ENCODE measurements around the gene NAV1. TPM values are rescaled to one million over a fixed set of nuclear protein-coding genes. Genes with fewer than 3 reads are reported as not detected.

NAV1 gene
- total and polyA plus RNA-seq, 9 of the 15 experiments (the other 6 are each of a cell fraction or from before 2014, with no cell fraction given): 0.91 to 16.8 (median 3.2) TPM

GRCh38 chr1:201506557-201507359 is 32.2 kb upstream of the NAV1 start, which contains the start of gene CSRP1 (continued):
- TF ChIP-seq, protein P1, sequence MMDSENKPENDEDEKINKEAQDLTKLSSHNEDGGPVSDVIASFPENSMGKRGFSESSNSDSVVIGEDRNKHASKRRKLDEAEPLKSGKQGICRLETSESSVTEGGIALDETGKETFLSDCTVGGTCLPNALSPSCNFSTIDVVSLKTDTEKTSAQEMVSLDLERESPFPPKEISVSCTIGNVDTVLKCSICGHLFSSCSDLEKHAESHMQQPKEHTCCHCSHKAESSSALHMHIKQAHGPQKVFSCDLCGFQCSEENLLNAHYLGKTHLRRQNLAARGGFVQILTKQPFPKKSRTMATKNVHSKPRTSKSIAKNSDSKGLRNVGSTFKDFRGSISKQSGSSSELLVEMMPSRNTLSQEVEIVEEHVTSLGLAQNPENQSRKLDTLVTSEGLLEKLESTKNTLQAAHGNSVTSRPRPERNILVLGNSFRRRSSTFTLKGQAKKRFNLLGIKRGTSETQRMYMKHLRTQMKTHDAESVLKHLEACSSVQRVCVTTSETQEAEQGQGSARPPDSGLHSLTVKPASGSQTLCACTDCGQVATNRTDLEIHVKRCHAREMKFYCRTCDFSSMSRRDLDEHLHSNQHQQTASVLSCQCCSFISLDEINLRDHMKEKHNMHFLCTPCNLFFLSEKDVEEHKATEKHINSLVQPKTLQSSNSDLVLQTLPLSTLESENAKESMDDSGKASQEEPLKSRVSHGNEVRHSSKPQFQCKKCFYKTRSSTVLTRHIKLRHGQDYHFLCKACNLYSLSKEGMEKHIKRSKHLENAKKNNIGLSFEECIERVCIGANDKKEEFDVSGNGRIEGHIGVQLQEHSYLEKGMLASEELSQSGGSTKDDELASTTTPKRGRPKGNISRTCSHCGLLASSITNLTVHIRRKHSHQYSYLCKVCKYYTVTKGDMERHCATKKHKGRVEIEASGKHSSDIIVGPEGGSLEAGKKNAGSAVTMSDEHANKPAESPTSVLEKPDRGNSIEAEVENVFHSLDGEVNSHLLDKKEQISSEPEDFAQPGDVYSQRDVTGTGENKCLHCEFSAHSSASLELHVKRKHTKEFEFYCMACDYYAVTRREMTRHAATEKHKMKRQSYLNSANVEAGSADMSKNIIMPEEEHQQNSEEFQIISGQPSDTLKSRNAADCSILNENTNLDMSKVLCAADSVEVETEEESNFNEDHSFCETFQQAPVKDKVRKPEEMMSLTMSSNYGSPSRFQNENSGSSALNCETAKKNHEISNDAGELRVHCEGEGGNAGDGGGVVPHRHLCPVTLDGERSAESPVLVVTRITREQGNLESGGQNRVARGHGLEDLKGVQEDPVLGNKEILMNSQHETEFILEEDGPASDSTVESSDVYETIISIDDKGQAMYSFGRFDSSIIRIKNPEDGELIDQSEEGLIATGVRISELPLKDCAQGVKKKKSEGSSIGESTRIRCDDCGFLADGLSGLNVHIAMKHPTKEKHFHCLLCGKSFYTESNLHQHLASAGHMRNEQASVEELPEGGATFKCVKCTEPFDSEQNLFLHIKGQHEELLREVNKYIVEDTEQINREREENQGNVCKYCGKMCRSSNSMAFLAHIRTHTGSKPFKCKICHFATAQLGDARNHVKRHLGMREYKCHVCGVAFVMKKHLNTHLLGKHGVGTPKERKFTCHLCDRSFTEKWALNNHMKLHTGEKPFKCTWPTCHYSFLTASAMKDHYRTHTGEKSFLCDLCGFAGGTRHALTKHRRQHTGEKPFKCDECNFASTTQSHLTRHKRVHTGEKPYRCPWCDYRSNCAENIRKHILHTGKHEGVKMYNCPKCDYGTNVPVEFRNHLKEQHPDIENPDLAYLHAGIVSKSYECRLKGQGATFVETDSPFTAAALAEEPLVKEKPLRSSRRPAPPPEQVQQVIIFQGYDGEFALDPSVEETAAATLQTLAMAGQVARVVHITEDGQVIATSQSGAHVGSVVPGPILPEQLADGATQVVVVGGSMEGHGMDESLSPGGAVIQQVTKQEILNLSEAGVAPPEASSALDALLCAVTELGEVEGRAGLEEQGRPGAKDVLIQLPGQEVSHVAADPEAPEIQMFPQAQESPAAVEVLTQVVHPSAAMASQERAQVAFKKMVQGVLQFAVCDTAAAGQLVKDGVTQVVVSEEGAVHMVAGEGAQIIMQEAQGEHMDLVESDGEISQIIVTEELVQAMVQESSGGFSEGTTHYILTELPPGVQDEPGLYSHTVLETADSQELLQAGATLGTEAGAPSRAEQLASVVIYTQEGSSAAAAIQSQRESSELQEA (IDR thresholded peaks at IDR 0.05; ENCODE audit: low read depth): no peak
- TF ChIP-seq SMAD1 (IDR thresholded peaks at IDR 0.05; ENCODE audit: low read depth, low read length, partially characterized antibody): no peak
- no peak for TF ChIP-seq PHB (CRISPR knock-in tag; IDR thresholded peaks at IDR 0.05)
- TF ChIP-seq TEAD1 (CRISPR knock-in tag; IDR thresholded peaks at IDR 0.05): 0 out of 4 replicates have a peak, but pooled peaks of 1 of the 2 experiments have one; percentile 48
- TF ChIP-seq KLF13 (tag; IDR thresholded peaks at IDR 0.05; ENCODE audit: borderline replicate concordance, low read depth): peak; percentile 13; the same call in 1 of the 2 replicates
- TF ChIP-seq, protein P2, sequence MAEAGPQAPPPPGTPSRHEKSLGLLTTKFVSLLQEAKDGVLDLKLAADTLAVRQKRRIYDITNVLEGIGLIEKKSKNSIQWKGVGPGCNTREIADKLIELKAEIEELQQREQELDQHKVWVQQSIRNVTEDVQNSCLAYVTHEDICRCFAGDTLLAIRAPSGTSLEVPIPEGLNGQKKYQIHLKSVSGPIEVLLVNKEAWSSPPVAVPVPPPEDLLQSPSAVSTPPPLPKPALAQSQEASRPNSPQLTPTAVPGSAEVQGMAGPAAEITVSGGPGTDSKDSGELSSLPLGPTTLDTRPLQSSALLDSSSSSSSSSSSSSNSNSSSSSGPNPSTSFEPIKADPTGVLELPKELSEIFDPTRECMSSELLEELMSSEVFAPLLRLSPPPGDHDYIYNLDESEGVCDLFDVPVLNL (CRISPR knock-in tag; IDR thresholded peaks at IDR 0.05; ENCODE audit: low read depth): no peak
- TF ChIP-seq MTF1 (CRISPR knock-in tag; IDR thresholded peaks at IDR 0.05; ENCODE audit: borderline replicate concordance): peak; percentile 42; the same call in 1 of the 2 replicates
- peak; percentile 68; the same call in 1 of the 2 replicates for TF ChIP-seq ZNF175 (CRISPR knock-in tag; IDR thresholded peaks at IDR 0.05; ENCODE audit: low read depth)
- TF ChIP-seq, protein P3, sequence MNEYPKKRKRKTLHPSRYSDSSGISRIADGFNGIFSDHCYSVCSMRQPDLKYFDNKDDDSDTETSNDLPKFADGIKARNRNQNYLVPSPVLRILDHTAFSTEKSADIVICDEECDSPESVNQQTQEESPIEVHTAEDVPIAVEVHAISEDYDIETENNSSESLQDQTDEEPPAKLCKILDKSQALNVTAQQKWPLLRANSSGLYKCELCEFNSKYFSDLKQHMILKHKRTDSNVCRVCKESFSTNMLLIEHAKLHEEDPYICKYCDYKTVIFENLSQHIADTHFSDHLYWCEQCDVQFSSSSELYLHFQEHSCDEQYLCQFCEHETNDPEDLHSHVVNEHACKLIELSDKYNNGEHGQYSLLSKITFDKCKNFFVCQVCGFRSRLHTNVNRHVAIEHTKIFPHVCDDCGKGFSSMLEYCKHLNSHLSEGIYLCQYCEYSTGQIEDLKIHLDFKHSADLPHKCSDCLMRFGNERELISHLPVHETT (CRISPR knock-in tag; conservative IDR thresholded peaks at IDR 0.05 in 1 of 2, IDR thresholded peaks at IDR 0.05 in 1 of 2): peak in 1 of 2 experiments; percentile 56; a peak in 1 of 4 replicates
- no peak for TF ChIP-seq ZNF830 (CRISPR knock-in tag; IDR thresholded peaks at IDR 0.05)
- no peak for TF ChIP-seq KAT8 (IDR thresholded peaks at IDR 0.05; ENCODE audit: low read depth)
- 0 out of 4 replicates have a peak, but pooled peaks of 1 of the 2 experiments have one; percentile 57 for TF ChIP-seq UBTF (IDR thresholded peaks at IDR 0.05; ENCODE audit: borderline replicate concordance in 1 of 2, low read depth in 2 of 2, low read length in 2 of 2)

All from K562 (cell line).